Hypothalamus (tissue), 51 donors: ENCODE measurements around the gene MGLL.

Experiments
- DNase-seq, 51 donors: peaks; one replicate each; lab custom pipeline; 2025; lab: John Stamatoyannopoulos, UW

The MGLL gene

DNA sequence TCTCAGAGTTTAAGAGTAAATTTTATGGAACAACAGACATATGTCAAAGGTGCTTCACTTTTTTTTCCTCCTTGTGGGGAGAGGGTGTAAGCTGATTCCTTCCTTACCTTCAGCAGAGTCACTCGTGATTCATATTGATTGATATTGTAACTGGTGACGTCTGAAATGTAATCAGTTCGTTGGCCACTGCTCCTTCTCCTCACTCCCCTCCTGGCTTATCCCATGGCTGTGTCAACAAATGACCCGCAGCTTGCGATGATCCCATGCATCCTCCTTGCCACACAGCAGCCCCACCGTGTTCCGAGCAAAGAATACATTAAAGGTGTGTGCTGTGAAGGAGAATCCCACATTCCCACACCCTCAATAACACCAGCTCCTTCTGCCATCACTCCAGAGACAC is 7.3 kb downstream of the MGLL start:
- no peak for DNase-seq

DNA sequence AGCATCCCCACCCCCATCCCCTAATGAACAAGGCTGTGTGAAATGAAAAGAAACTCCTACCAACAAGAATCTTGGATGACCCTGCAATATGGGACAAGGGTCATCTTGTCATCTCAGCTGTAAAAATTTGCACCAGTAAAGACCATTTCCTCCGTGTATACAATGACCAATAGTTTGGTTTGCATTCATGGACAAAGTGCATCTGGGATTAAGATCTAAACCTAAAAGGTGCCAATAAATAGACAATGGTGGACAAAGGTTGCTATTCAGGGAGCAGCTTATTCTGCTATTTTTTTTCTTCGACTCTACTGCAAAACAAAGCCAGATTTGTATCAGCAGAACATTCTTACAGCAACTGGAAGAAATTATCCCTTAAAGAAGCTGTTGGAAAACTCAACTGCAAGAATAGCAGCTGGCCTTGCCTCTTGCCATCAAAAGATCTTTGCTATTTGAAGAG is 8.0 kb downstream of the MGLL start:
- DNase-seq = peak in 1 of 51 donors; percentile 16

DNA sequence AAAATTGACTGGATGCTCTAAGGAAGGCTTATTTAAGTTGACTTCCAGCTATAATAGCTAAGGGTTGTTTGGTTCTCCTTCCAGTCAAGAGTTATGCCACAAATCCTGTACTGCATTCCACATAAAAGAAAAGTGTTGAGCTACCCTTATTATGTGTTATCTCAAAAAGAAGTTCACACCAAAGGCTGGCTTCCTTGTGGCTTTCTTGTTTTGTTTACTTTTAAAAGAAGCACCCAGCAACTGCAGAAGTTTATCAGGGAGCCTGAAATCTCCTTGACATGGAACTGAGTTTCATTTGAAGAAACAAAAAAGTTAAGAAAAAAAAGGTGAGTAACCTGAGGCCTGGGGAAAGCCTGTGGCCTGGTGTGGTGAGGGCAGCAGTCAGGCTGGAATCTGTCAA is 10.2 kb downstream of the MGLL start:
- DNase-seq = no peak

GRCh38 chr3:127811717-127812116 is 10.6 kb downstream of the MGLL start:
- DNase-seq = no peak

DNA sequence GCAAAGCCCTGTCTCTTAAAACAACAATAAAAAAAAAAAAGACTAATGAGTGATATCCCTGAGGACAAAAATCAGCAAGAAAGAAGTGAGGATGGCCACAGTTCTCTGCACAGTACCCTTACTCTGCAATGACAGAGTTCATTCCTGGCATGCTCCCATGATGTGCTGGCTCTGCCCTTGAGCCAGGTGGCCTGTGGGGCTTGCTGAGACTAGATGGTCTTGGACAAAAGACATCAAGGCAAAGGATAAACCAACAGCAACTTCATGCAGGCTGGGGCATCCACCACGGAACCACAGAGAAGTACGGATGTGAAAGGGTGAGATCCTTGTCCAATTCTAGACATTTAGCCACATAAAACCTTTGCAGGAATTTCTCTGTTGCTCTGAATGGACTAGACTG is 12.7 kb downstream of the MGLL start:
- no peak for DNase-seq

DNA sequence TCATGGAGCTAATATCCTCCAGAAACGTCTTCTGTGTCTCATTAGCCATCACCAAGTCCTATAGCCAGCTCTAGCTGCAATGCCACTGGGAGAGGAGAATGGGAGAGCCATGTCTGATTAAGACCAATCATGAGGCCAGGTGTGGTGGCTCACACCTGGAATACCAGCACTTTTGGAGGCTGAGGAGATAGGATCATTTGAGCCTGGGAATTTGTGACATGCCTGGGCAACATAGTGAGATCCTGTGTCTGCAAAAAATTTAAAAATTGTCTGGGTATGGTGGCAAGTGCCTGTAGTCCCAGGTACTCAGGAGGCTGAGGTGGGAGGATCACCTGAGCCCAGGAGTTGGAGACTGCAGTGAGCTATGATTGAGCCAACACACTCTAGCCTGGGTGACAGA is 13.1 kb downstream of the MGLL start:
- DNase-seq = no peak

GRCh38 chr3:127808197-127808596 is 14.1 kb downstream of the MGLL start:
- no peak for DNase-seq

DNA sequence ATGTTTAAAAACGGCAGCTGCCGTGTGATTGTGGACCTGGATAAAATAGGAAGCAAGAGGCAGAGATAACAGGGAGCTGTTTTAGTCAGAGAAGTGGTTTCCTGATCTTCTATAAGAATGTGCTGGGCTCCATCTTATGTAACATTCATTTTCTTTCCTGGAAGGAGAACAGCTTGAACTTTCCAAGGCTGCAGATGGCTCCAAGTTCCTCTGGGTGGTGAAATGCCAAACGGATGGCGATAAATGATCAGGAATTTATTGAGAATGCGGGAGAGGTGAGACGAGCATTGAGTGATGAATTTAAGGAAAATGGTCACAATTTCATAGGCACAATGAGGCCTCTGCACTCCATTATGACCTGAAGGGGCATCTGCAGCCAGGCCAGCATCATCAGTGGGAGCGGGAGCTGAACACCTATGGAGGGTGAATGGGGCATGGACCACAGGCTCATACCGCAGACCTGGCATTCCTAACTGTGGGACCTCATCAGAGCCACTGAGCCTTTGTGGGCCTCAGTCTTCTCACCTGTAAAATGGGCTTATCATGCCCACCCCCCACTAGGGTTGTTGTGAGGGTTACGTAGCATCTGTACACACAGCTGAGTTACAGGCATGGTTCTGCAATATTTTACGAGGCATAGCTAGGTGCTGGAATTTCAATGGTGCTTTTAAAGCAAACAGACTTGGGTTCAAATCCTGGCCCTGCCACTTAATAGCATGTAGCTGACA is 17.1 kb downstream of the MGLL start:
- DNase-seq = no peak

GRCh38 chr3:127804141-127804540 is 18.2 kb downstream of the MGLL start:
- DNase-seq = no peak

DNA sequence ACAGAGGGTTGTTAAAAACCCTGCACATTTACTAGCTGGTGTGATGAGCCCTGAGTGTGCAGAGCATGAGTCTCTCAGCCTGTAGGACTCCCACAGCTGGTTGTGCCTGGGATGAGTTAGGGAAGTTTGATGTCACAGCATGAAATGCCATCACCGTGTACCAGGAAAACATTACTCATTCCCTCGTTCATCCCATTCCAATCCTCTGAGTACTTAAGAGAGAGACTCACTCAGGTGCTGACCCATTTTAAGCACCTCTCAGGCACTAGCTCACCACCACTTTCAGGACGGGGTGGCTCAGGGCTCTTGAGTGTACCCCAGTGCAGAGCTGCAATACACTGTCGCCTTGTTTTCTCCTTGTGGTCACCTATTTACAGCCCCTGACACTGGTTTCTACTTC is 18.7 kb downstream of the MGLL start:
- DNase-seq = peak in 1 of 51 donors; percentile 41

- no peak for DNase-seq
These were observed 19.7 kb downstream of the MGLL start for GRCh38 chr3:127802606-127803005.

- no peak for DNase-seq
These were observed 20.5 kb downstream of the MGLL start for GRCh38 chr3:127801731-127802313.

GRCh38 chr3:127800508-127800907 is 21.8 kb downstream of the MGLL start:
- no peak for DNase-seq

DNA sequence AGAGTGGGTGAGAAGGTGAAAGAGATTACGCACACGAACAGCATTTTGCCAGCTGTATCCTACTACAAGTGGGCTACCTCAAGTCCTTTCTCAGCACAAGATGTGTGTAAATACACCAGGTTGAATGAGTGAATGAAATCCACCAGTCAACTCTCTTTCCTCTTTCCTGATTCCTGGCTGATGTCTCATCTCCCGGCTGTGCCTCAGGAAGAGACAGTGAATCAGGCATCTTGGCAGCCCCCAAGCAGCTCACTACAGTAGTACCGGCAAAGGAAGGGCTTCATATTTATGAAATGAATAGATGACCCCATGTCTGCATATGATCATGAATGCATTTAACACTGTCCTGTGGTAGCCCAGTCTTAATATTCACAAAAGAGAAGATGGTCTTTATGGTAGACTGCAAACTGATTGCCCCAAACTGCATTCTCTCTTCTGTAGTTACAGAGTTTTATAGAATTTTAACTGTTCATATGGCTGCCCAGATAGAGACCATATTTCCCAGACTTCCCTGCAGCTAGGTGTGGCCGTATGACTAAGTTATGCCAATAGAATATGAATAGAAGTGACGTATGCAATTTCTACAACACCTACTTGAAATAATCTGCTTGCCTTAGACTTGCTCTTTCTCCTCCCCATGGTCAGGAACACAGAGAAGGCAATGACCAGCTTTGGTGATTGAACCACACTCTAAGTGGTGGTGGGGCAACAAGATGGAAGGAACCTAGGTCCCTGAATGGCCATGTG is 22.7 kb downstream of the MGLL start:
- DNase-seq = no peak

GRCh38 chr3:127798716-127799115 is 23.6 kb downstream of the MGLL start:
- DNase-seq = no peak

- DNase-seq = no peak
These were observed 25.5 kb downstream of the MGLL start for GRCh38 chr3:127796831-127797150.

DNA sequence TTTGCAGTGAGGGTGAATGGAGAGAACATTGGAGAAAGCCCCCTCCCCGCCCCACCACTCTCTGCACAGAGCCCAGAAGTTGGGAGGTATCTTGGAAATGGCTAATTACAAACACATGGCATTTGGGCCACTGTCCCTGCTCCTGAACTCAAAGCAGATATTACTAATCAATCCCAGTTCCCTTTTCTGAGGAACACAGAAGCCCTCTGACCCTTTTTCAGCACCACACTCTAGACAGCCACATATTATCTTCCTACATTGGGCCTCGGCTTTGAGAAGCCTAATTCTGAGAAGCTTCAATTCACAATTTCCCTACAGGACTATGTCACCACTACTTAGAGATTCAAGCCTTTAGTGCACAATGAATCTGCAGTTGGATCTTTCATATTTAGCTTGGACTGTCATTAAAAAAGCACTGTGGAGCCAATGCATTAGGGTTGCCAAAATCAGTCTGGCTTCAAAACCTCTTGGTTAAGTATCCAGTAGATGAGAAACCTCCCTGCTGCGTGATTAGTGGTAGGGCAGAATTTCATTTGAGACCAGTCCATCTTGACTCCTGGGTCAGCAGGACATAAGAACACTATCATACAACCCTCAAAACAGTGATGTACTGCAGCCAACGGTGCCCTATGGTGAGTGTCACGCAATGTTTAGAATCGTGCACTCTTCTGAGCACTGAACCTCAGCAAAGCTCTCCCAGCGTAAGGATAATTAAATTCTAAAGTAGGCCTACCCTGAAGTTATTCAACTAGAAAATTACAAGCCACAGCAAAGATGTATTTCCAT is 26.1 kb downstream of the MGLL start:
- DNase-seq = no peak

- DNase-seq = no peak
These were observed 27.3 kb downstream of the MGLL start for GRCh38 chr3:127794972-127795371.

DNA sequence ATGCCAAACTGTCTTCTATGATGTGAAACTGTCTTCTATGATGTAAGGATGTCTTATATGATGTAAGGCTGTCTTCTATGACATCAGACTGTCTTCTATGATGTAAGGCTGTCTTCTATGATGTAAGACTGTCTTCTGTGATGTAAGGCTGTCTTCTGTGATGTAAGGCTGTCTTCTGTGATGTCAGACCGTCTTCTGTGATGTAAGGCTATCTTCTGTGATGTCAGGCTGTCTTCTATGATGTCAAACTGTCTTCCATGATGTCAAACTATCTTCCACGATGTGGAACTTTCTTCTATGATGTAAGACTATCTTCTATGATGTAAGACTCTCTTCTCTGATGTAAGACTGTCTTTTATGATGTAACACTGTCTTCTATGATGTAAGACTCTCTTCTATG is 27.9 kb downstream of the MGLL start:
- DNase-seq = no peak

GRCh38 chr3:127792541-127793292 is 29.6 kb downstream of the MGLL start:
- no peak for DNase-seq
